DOHH2 (cell line): ENCODE measurements around the gene PCDHGC5.

ENCODE experiments used
- EZH2phosphoT487 ChIP-seq: fragments of 200-600 bp; sonication (generic); IDR thresholded peaks from 2 replicates; pipeline ENCODE4 v1.6.1; 2017; ENCODE audit warnings: borderline replicate concordance, mild to moderate bottlenecking, antibody characterized with exemption, low read length, moderate library complexity, mixed read lengths
- TF ChIP-seq, protein P1 (sequence below): fragments of 200-600 bp; sonication (generic); IDR thresholded peaks from one replicate; pipeline ENCODE4 v1.5.1; 2014; ENCODE audit warnings: antibody characterized with exemption, mild to moderate bottlenecking, low read depth, low read length; ENCODE audit not compliant: poor library complexity, severe bottlenecking

GRCh38 chr5:141512911-141513626 lies 24.2 kb downstream of the PCDHGC5 start:
- TF ChIP-seq EZH2phosphoT487, result no peak
- TF ChIP-seq, protein P1, sequence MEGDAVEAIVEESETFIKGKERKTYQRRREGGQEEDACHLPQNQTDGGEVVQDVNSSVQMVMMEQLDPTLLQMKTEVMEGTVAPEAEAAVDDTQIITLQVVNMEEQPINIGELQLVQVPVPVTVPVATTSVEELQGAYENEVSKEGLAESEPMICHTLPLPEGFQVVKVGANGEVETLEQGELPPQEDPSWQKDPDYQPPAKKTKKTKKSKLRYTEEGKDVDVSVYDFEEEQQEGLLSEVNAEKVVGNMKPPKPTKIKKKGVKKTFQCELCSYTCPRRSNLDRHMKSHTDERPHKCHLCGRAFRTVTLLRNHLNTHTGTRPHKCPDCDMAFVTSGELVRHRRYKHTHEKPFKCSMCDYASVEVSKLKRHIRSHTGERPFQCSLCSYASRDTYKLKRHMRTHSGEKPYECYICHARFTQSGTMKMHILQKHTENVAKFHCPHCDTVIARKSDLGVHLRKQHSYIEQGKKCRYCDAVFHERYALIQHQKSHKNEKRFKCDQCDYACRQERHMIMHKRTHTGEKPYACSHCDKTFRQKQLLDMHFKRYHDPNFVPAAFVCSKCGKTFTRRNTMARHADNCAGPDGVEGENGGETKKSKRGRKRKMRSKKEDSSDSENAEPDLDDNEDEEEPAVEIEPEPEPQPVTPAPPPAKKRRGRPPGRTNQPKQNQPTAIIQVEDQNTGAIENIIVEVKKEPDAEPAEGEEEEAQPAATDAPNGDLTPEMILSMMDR, result no peak
